HepG2 (cell line): Measurements from ENCODE around the gene PGS1. TPM values are rescaled to one million over a fixed set of nuclear protein-coding genes. Genes with fewer than 3 reads are reported as not detected.

Experiments used
- CEBPZ ChIP-seq: IDR thresholded peaks from 2 replicates; pipeline ENCODE4 v1.6.1; 2012; ENCODE audit warnings: low read length, improper control_type of control experiment
- FOXO4 ChIP-seq: sonication (generic); formaldehyde crosslinking; conservative IDR thresholded peaks from 2 replicates; pipeline ENCODE4 v1.8.1; 2023; ENCODE audit warnings: missing genetic modification reagents
- HNF4G ChIP-seq, 2 experiments: sonication (generic) in 1 of 2; formaldehyde crosslinking in 1 of 2; IDR thresholded peaks; 2 replicates each; pipeline versions ENCODE4 v1.4.0 to v1.6.1; 2011 to 2020; ENCODE audit warnings: borderline replicate concordance in 2 of 2, low read depth in 2 of 2, mild to moderate bottlenecking in 2 of 2, low read length in 1 of 2, missing genetic modification reagents in 1 of 2, moderate library complexity in 1 of 2
- HNRNPH1 ChIP-seq: fragments of 200-400 bp; formaldehyde crosslinking; optimal IDR thresholded peaks from 2 replicates; pipeline ENCODE3; 2017; ENCODE audit warnings: mild to moderate bottlenecking, low read depth, low read length
- MTF1 ChIP-seq: sonication (generic); formaldehyde crosslinking; IDR thresholded peaks from 2 replicates; pipeline ENCODE4 v1.5.0; 2020; ENCODE audit warnings: missing genetic modification reagents
- SRSF4 ChIP-seq: fragments of 200-400 bp; formaldehyde crosslinking; IDR thresholded peaks from one replicate; pipeline ENCODE4 v1.6.1; 2018; ENCODE audit warnings: mild to moderate bottlenecking, low read depth, low read length, moderate library complexity; ENCODE audit not compliant: poor library complexity, severe bottlenecking
- SSRP1 ChIP-seq: IDR thresholded peaks from 2 replicates; pipeline ENCODE4 v1.6.1; 2016; ENCODE audit warnings: control low read depth
- TRIM22 ChIP-seq: fragments of 450-650 bp; IDR thresholded peaks from 2 replicates; pipeline ENCODE4 v1.6.1; 2017
- ZNF20 ChIP-seq: sonication (generic); formaldehyde crosslinking; IDR thresholded peaks from 2 replicates; pipeline ENCODE4 v1.4.0; 2020; ENCODE audit warnings: mild to moderate bottlenecking, moderate library complexity, missing genetic modification reagents
- ZNF24 ChIP-seq: fragments of 450-650 bp; IDR thresholded peaks from 2 replicates; pipeline ENCODE4 v1.6.1; 2017; ENCODE audit warnings: antibody characterized with exemption, mild to moderate bottlenecking
- ZNF329 ChIP-seq: sonication (generic); formaldehyde crosslinking; IDR thresholded peaks from 2 replicates; pipeline ENCODE4 v1.9.0; 2021; ENCODE audit warnings: low read depth, mild to moderate bottlenecking, missing genetic modification reagents
- ZNF383 ChIP-seq: sonication (generic); formaldehyde crosslinking; IDR thresholded peaks from 2 replicates; pipeline ENCODE4 v1.4.0; 2020; ENCODE audit warnings: missing genetic modification reagents, mild to moderate bottlenecking, borderline replicate concordance
- ZNF547 ChIP-seq: sonication (generic); formaldehyde crosslinking; IDR thresholded peaks from 2 replicates; pipeline ENCODE4 v1.5.1; 2020; ENCODE audit warnings: mild to moderate bottlenecking, missing genetic modification reagents
- ZNF768 ChIP-seq: sonication (generic); formaldehyde crosslinking; IDR thresholded peaks from 2 replicates; pipeline ENCODE4 v1.4.0; 2020; ENCODE audit warnings: missing genetic modification reagents
- polyA plus RNA-seq, 8 experiments: library from polyadenylated mRNA; depleted of rRNA in 3 of 8; stranded (reverse) in 7 of 8; unstranded in 1 of 8; fragments of >200 nt; fragmentation: Illumina TruSeq in 4 of 8; extraction: Trizol in 4 of 8; gene quantifications; 2 replicates each; pipeline versions ENCODE4 v1.2.1 to v1.2.3, GENCODE V29; 2011 to 2016; ENCODE audit warnings: low read depth in 4 of 8, missing spikeins in 1 of 8, mixed read lengths in 1 of 8; ENCODE audit not compliant: insufficient read depth in 1 of 8
- total RNA-seq, 5 experiments: library from RNA; depleted of rRNA; stranded (reverse); fragments of >200 nt; fragmentation: Illumina TruSeq; extraction: Trizol; gene quantifications; 2 replicates each; pipeline ENCODE4 v1.2.3, GENCODE V29; 2016; ENCODE audit warnings: low read depth in 1 of 5

Gene PGS1
- total and polyA plus RNA-seq, 2 of the 13 experiments (the other 11 are each of a cell fraction or from before 2014, with no cell fraction given): 25.9 to 31.5 TPM

GRCh38 chr17:78399693-78400144 lies 21.3 kb downstream of the PGS1 start (continued):
- TF ChIP-seq CEBPZ: no peak
- peak; percentile 77; the same call in 1 of the 2 replicates for TF ChIP-seq SSRP1 (CRISPR knock-in tag)
- no peak for TF ChIP-seq ZNF383 (CRISPR knock-in tag)
- no peak for TF ChIP-seq HNRNPH1
- no peak for TF ChIP-seq ZNF24
- no peak for TF ChIP-seq ZNF20
- TF ChIP-seq TRIM22: no peak
- no peak for TF ChIP-seq MTF1 (CRISPR knock-in tag)
- TF ChIP-seq FOXO4 (CRISPR knock-in tag): no peak
- TF ChIP-seq ZNF329: no peak
- TF ChIP-seq ZNF768 (CRISPR knock-in tag): no peak
- TF ChIP-seq ZNF547: peak; percentile 73; the same call in 1 of the 2 replicates
- no peak; the same call in 1 of the 2 replicates for TF ChIP-seq HNF4G (IDR thresholded peaks at IDR 0.05; ENCODE audit: borderline replicate concordance, low read depth, low read length)
- no peak for TF ChIP-seq HNF4G (CRISPR knock-in tag; IDR thresholded peaks at IDR 0.05; ENCODE audit: borderline replicate concordance, low read depth)
- no peak for TF ChIP-seq SRSF4
